ENCODE data around the gene SLC12A8. TPM values are rescaled to one million over a fixed set of nuclear protein-coding genes. Genes with fewer than 3 reads are reported as not detected.

Gene SLC12A8
- total and polyA plus RNA-seq, 10 of the 15 experiments (the other 5 are each of a cell fraction or from before 2014, with no cell fraction given), result 2.5 to 71.6 (median 50.1) TPM

GRCh38 chr3:125190786-125191185, 21.8 kb downstream of the SLC12A8 start:
- ATAC-seq (no peak), FAIRE-seq (no peak), DNase-seq (ENCODE audit: low read depth, low spot score) (no peak)
- no peak for TF ChIP-seq RUNX3 (IDR thresholded peaks at IDR 0.05; ENCODE audit: low read length)
- no peak for TF ChIP-seq RCOR1 (conservative IDR thresholded peaks at IDR 0.05; ENCODE audit: low read depth, low read length)
- no peak overlapping the region for H3K27ac ChIP-seq (ENCODE audit: control insufficient read depth, insufficient read depth)
- H3K4me3 ChIP-seq, result no peak overlapping the region
- ChIA-PET CTCF (interaction anchor here (0.9 to 1.8 kb wide), 4 partner anchors 14 to 41 kb away, joined by 3 to 5 read pairs (median 4); no protein-coding TSS in a partner anchor), POLR2A (interaction anchor here (0.5 to 1.3 kb wide), 2 partner anchors 70 to 151 kb away, joined by 4 to 5 read pairs; no protein-coding TSS in a partner anchor), SMC1A (ENCODE audit: uncharacterized antibody, unreplicated experiment) (no interaction called here), RAD21 (ENCODE audit: unreplicated experiment) (no interaction called here)
- H3K27me3 ChIP-seq (replicated peaks in 1 of 2; ENCODE audit: control insufficient read depth in 2 of 2, insufficient read depth in 2 of 2, low read length in 1 of 2), result no peaks in the 10 kb centered on the region
- H3K9me3 ChIP-seq (replicated peaks; ENCODE audit: control insufficient read depth, insufficient read depth, low read length), result no peaks in the 10 kb centered on the region; the same call in 2 of the 3 replicates
- in situ Hi-C loops (cut with MboI), result no loop called here
- no peak overlapping the region for H3K9ac ChIP-seq (ENCODE audit: control insufficient read depth, insufficient read depth, low read length)
- intact Hi-C loops (cut with micrococcal nuclease; ENCODE audit: unreplicated experiment), result no loop called here
- peaks cover 56% of the 10 kb centered on the region for H3K4me1 ChIP-seq (ENCODE audit: control insufficient read depth, insufficient read depth, low read length)
- 67% methylated on average over 3 of the region's 3 CpGs for WGBS (ENCODE audit: insufficient coverage, insufficient replicate concordance, low lambda C conversion rate, missing lambda C conversion rate)
- no peaks in the 10 kb centered on the region for H4K20me1 ChIP-seq (ENCODE audit: control insufficient read depth, insufficient read depth)
- H2AFZ ChIP-seq (ENCODE audit: control insufficient read depth, low read depth, low read length), result no peak overlapping the region
- no peaks in the 10 kb centered on the region for H3K79me2 ChIP-seq (ENCODE audit: control insufficient read depth, insufficient read depth, low read length)
- BruUV-seq (replicated peaks), result no TSS peak
- H3K36me3 ChIP-seq (ENCODE audit: control insufficient read depth in 2 of 2, insufficient read depth in 2 of 2, low read length in 1 of 2), result no peaks in the 10 kb centered on the region
- H3K4me2 ChIP-seq (ENCODE audit: control insufficient read depth, insufficient read depth), result no peak overlapping the region

- in situ Hi-C loops (cut with MboI), result no loop called here
- 87% methylated on average over 7 of the region's 7 CpGs for WGBS (ENCODE audit: insufficient coverage, insufficient replicate concordance, low lambda C conversion rate, missing lambda C conversion rate)
- H3K9ac ChIP-seq (ENCODE audit: control insufficient read depth, insufficient read depth, low read length), result no peak overlapping the region
- CTCF ChIA-PET, result interaction anchor here (0.9 to 1.2 kb wide), 2 partner anchors 10 to 12 kb away, joined by 3 to 4 read pairs; no protein-coding TSS in a partner anchor
- H3K4me3 ChIP-seq, result no peak overlapping the region
- ATAC-seq, result no peak
- no peaks in the 10 kb centered on the region for H3K27me3 ChIP-seq (replicated peaks in 1 of 2; ENCODE audit: control insufficient read depth in 2 of 2, insufficient read depth in 2 of 2, low read length in 1 of 2)
- H3K36me3 ChIP-seq (ENCODE audit: control insufficient read depth in 2 of 2, insufficient read depth in 2 of 2, low read length in 1 of 2), result no peaks in the 10 kb centered on the region
- no peak for DNase-seq (ENCODE audit: low read depth, low spot score)
- no peaks in the 10 kb centered on the region; the same call in 2 of the 3 replicates for H3K9me3 ChIP-seq (replicated peaks; ENCODE audit: control insufficient read depth, insufficient read depth, low read length)
- RAD21 ChIA-PET (ENCODE audit: unreplicated experiment), result no interaction called here
- H3K4me1 ChIP-seq (ENCODE audit: control insufficient read depth, insufficient read depth, low read length), result peaks cover 49% of the 10 kb centered on the region
- intact Hi-C loops (cut with micrococcal nuclease; ENCODE audit: unreplicated experiment), result no loop called here
- no TSS peak for BruUV-seq (replicated peaks)
- no peaks in the 10 kb centered on the region for H3K79me2 ChIP-seq (ENCODE audit: control insufficient read depth, insufficient read depth, low read length)
- POLR2A ChIA-PET, result no interaction called here
- FAIRE-seq, result no peak
- H3K4me2 ChIP-seq (ENCODE audit: control insufficient read depth, insufficient read depth), result no peak overlapping the region
- no peak overlapping the region for H2AFZ ChIP-seq (ENCODE audit: control insufficient read depth, low read depth, low read length)
- no peaks in the 10 kb centered on the region for H4K20me1 ChIP-seq (ENCODE audit: control insufficient read depth, insufficient read depth)
- no peak overlapping the region for H3K27ac ChIP-seq (ENCODE audit: control insufficient read depth, insufficient read depth)
- SMC1A ChIA-PET (ENCODE audit: uncharacterized antibody, unreplicated experiment), result interaction anchor here (0.9 to 1.4 kb wide), 2 partner anchors 10 to 12 kb away, joined by 3 to 6 read pairs; no protein-coding TSS in a partner anchor
- TF ChIP-seq TCF12 (IDR thresholded peaks at IDR 0.05; ENCODE audit: low read depth, low read length) (no peak), ZNF384 (IDR thresholded peaks at IDR 0.05; ENCODE audit: borderline replicate concordance, low read depth, low read length) (no peak), USF1 (IDR thresholded peaks at IDR 0.05; ENCODE audit: borderline replicate concordance, extremely low read length, insufficient read depth, low read depth, low read length) (no peak), ZNF687 (IDR thresholded peaks at IDR 0.05) (no peak), TCF3 (IDR thresholded peaks at IDR 0.05; ENCODE audit: borderline replicate concordance, insufficient read depth, low read depth, low read length) (no peak), HSF1 (IDR thresholded peaks at IDR 0.05; ENCODE audit: low read depth, low read length) (no peak), SMC3 (IDR thresholded peaks at IDR 0.05; ENCODE audit: borderline replicate concordance, low read length) (no peak)
Observed at GRCh38 chr3:125189378-125190165, 23.0 kb downstream of the SLC12A8 start.
